Naive thymus-derived CD8-positive, alpha-beta T cell (primary cell): ENCODE data around the gene PDGFRA. TPM values are rescaled to one million over a fixed set of nuclear protein-coding genes. Genes with fewer than 3 reads are reported as not detected.

ENCODE experiments used
- ATAC-seq, 2 donors: fragments of 150-1000 bp; cut with Tn5 transposase in 1 of 2; sonication (Bioruptor Pico), chemical (Tn5 transposase) in 1 of 2; 1 replicate in 1 of 2; 2 replicates in 1 of 2; pipeline ENCODE4 v1.10.0; 2021; ENCODE audit warnings: mild to moderate bottlenecking in 2 of 2, moderate library complexity in 2 of 2
- POLR2A ChIA-PET: fragments of 350-600 bp; sonication (Branson Sonifier 250); formaldehyde crosslinking; loops from one replicate; lab custom pipeline; 2021; ENCODE audit warnings: antibody characterized with exemption; lab: Charles Lee
- DNase-seq, 10 donors: peaks; one replicate each; pipeline versions ENCODE4 v3.0.0 to v3.0.0-alpha.2; 2020 to 2022
- H3K27ac Mint-ChIP-seq, 10 donors: one replicate each; pipeline ENCODE4 v1.8.0; 2020 to 2022; ENCODE audit warnings: mild to moderate bottlenecking in 10 of 10, mixed read lengths in 10 of 10, moderate library complexity in 4 of 10, inconsistent platforms in 1 of 10
- H3K27me3 Mint-ChIP-seq, 5 donors: one replicate each; pipeline ENCODE4 v1.8.0; 2021 to 2022; ENCODE audit warnings: mixed read lengths in 5 of 5
- H3K36me3 Mint-ChIP-seq, 3 donors: one replicate each; pipeline ENCODE4 v1.8.0; 2020 to 2022; ENCODE audit warnings: mixed read lengths in 3 of 3, mild to moderate bottlenecking in 2 of 3, inconsistent platforms in 1 of 3
- H3K4me1 Mint-ChIP-seq, 4 donors: one replicate each; pipeline ENCODE4 v1.8.0; 2021 to 2022; ENCODE audit warnings: mixed read lengths in 4 of 4
- H3K4me3 Mint-ChIP-seq, 10 donors: one replicate each; pipeline ENCODE4 v1.8.0; 2020 to 2022; ENCODE audit warnings: mild to moderate bottlenecking in 10 of 10, mixed read lengths in 10 of 10, moderate library complexity in 6 of 10, inconsistent platforms in 1 of 10
- H3K9me3 Mint-ChIP-seq, 9 donors: one replicate each; pipeline ENCODE4 v1.8.0; 2020 to 2022; ENCODE audit warnings: mixed read lengths in 9 of 9, mild to moderate bottlenecking in 3 of 9, inconsistent platforms in 1 of 9, moderate library complexity in 1 of 9
- polyA plus RNA-seq, 3 donors: library from polyadenylated mRNA; unstranded; fragments of 300-500 nt; fragmentation: Illumina TruSeq; gene quantifications; one replicate each; pipeline ENCODE4 v1.2.3, GENCODE V29; 2021
- total RNA-seq, 8 experiments: library from RNA in 2 of 8; stranded (reverse) in 2 of 8; gene quantifications; one replicate each; pipeline ENCODE4 v1.2.3 and lab custom pipeline; 2021 to 2026

Gene PDGFRA
- total and polyA plus RNA-seq, 5 experiments from 2014 or later, result not detected

GRCh38 chr4:54274795-54275665 lies 45.9 kb downstream of the PDGFRA start:
- no peaks in the 10 kb centered on the region for H3K9me3 Mint-ChIP-seq

GRCh38 chr4:54276641-54277430 lies 47.7 kb downstream of the PDGFRA start:
- DNase-seq (no peak), ATAC-seq (no peak)
- peaks cover 13 to 40% (median 31%) of the 10 kb centered on the region in 5 donors for H3K27me3 Mint-ChIP-seq
- H3K4me3 Mint-ChIP-seq, result no peak overlapping the region
- no peaks in the 10 kb centered on the region for H3K4me1 Mint-ChIP-seq
- H3K27ac Mint-ChIP-seq, result no peak overlapping the region
- H3K36me3 Mint-ChIP-seq, result peaks cover 0 to 2% (median 0%) of the 10 kb centered on the region in 3 donors
- H3K9me3 Mint-ChIP-seq, result peaks cover 0 to 5% (median 1%) of the 10 kb centered on the region in 9 donors
- POLR2A ChIA-PET, result no interaction called here

More at GRCh38 chr4:54274795-54275665, 45.9 kb downstream of the PDGFRA start:
- Mint-ChIP-seq H3K4me1 (no peaks in the 10 kb centered on the region), H3K27me3 (peaks cover 11 to 43% (median 29%) of the 10 kb centered on the region in 5 donors), H3K27ac (no peak overlapping the region), H3K4me3 (no peak overlapping the region), H3K36me3 (no peaks in the 10 kb centered on the region)
- ATAC-seq (no peak), DNase-seq (no peak)
- POLR2A ChIA-PET, result no interaction called here

- H3K27me3 Mint-ChIP-seq, result peaks cover 18 to 31% (median 24%) of the 10 kb centered on the region in 5 donors
- H3K27ac Mint-ChIP-seq, result no peak overlapping the region
- no peak for ATAC-seq
- POLR2A ChIA-PET, result no interaction called here
- H3K9me3 Mint-ChIP-seq, result peaks cover 0 to 12% (median 9%) of the 10 kb centered on the region in 9 donors
- no peaks in the 10 kb centered on the region for H3K4me1 Mint-ChIP-seq
- H3K4me3 Mint-ChIP-seq, result no peak overlapping the region
- DNase-seq, result no peak
- peaks cover 0 to 11% (median 0%) of the 10 kb centered on the region in 3 donors for H3K36me3 Mint-ChIP-seq
These were observed 48.6 kb downstream of the PDGFRA start for GRCh38 chr4:54277691-54278090.

GRCh38 chr4:54278216-54278615 lies 49.1 kb downstream of the PDGFRA start:
- DNase-seq, result no peak
- no peaks in the 10 kb centered on the region for H3K4me1 Mint-ChIP-seq
- no peak overlapping the region for H3K27ac Mint-ChIP-seq
- H3K36me3 Mint-ChIP-seq, result peaks cover 0 to 11% (median 0%) of the 10 kb centered on the region in 3 donors
- peaks cover 15 to 31% (median 20%) of the 10 kb centered on the region in 5 donors for H3K27me3 Mint-ChIP-seq
- ATAC-seq, result no peak
- POLR2A ChIA-PET, result no interaction called here
- H3K4me3 Mint-ChIP-seq, result no peak overlapping the region
- H3K9me3 Mint-ChIP-seq, result peaks cover 0 to 17% (median 10%) of the 10 kb centered on the region in 9 donors

- H3K4me3 Mint-ChIP-seq, result no peak overlapping the region
- H3K27ac Mint-ChIP-seq, result peak overlapping the region in 1 of 10 donors; percentile 87
- H3K36me3 Mint-ChIP-seq, result peaks cover 0 to 21% (median 0%) of the 10 kb centered on the region in 3 donors
- DNase-seq (no peak), ATAC-seq (no peak)
- peaks cover 7 to 18% (median 11%) of the 10 kb centered on the region in 5 donors for H3K27me3 Mint-ChIP-seq
- POLR2A ChIA-PET, result no interaction called here
- no peaks in the 10 kb centered on the region for H3K4me1 Mint-ChIP-seq
- H3K9me3 Mint-ChIP-seq, result peaks cover 3 to 30% (median 20%) of the 10 kb centered on the region in 9 donors
These were observed 52.1 kb downstream of the PDGFRA start for GRCh38 chr4:54281054-54281766.

- POLR2A ChIA-PET, result no interaction called here
- no peaks in the 10 kb centered on the region for H3K4me1 Mint-ChIP-seq
- H3K9me3 Mint-ChIP-seq, result peaks cover 3 to 30% (median 20%) of the 10 kb centered on the region in 9 donors
- no peak overlapping the region for H3K4me3 Mint-ChIP-seq
- peaks cover under 1 to 10% (median under 1%) of the 10 kb centered on the region in 5 donors for H3K27me3 Mint-ChIP-seq
- no peak overlapping the region for H3K27ac Mint-ChIP-seq
- peaks cover 0 to 21% (median 0%) of the 10 kb centered on the region in 3 donors for H3K36me3 Mint-ChIP-seq
- ATAC-seq (no peak), DNase-seq (no peak)
These were observed 53.7 kb downstream of the PDGFRA start for GRCh38 chr4:54282837-54283236.

- peaks cover 1 to 9% (median 3%) of the 10 kb centered on the region in 9 donors for H3K9me3 Mint-ChIP-seq
- POLR2A ChIA-PET, result no interaction called here
- no peak overlapping the region for H3K27ac Mint-ChIP-seq
- no peak overlapping the region for H3K4me3 Mint-ChIP-seq
- peaks cover 0 to 36% (median 5%) of the 10 kb centered on the region in 5 donors for H3K27me3 Mint-ChIP-seq
- peaks cover 0 to 2% (median 0%) of the 10 kb centered on the region in 3 donors for H3K36me3 Mint-ChIP-seq
- DNase-seq (no peak), ATAC-seq (no peak)
- no peaks in the 10 kb centered on the region for H3K4me1 Mint-ChIP-seq
These were observed 60.2 kb downstream of the PDGFRA start for GRCh38 chr4:54289316-54289715.

GRCh38 chr4:54290980-54291379 lies 61.9 kb downstream of the PDGFRA start:
- POLR2A ChIA-PET, result no interaction called here
- no peaks in the 10 kb centered on the region for H3K4me1 Mint-ChIP-seq

GRCh38 chr4:54296548-54297203 lies 67.6 kb downstream of the PDGFRA start:
- no peak for ATAC-seq
- Mint-ChIP-seq H3K36me3 (no peaks in the 10 kb centered on the region), H3K4me3 (no peak overlapping the region), H3K4me1 (no peaks in the 10 kb centered on the region), H3K27me3 (peaks cover 0 to 18% (median 7%) of the 10 kb centered on the region in 5 donors), H3K27ac (no peak overlapping the region), H3K9me3 (peaks cover 0 to 13% (median 7%) of the 10 kb centered on the region in 9 donors)
- DNase-seq, result no peak
- POLR2A ChIA-PET, result no interaction called here

More at GRCh38 chr4:54290980-54291379, 61.9 kb downstream of the PDGFRA start:
- Mint-ChIP-seq H3K36me3 (no peaks in the 10 kb centered on the region), H3K4me3 (no peak overlapping the region), H3K9me3 (no peaks in the 10 kb centered on the region), H3K27me3 (peaks cover 0 to 36% (median 5%) of the 10 kb centered on the region in 5 donors), H3K27ac (no peak overlapping the region)
- ATAC-seq, result no peak
- no peak for DNase-seq

GRCh38 chr4:54308110-54308509 lies 79.0 kb downstream of the PDGFRA start:
- Mint-ChIP-seq H3K9me3 (peaks cover 4 to 35% (median 12%) of the 10 kb centered on the region in 9 donors), H3K36me3 (peaks cover 0 to 17% (median 0%) of the 10 kb centered on the region in 3 donors), H3K4me1 (no peaks in the 10 kb centered on the region), H3K27ac (no peak overlapping the region), H3K4me3 (no peak overlapping the region), H3K27me3 (peaks cover 5 to 10% (median 7%) of the 10 kb centered on the region in 5 donors)
- ATAC-seq, result no peak
- no peak for DNase-seq
- POLR2A ChIA-PET, result no interaction called here

GRCh38 chr4:54315561-54316538 lies 86.8 kb downstream of the PDGFRA start:
- no peak overlapping the region for H3K27ac Mint-ChIP-seq
- peaks cover 0 to 1% (median 0%) of the 10 kb centered on the region in 4 donors for H3K4me1 Mint-ChIP-seq
- no peaks in the 10 kb centered on the region for H3K9me3 Mint-ChIP-seq
- ATAC-seq (no peak), DNase-seq (no peak)
- H3K36me3 Mint-ChIP-seq, result no peaks in the 10 kb centered on the region
- H3K27me3 Mint-ChIP-seq, result peaks cover 3 to 20% (median 7%) of the 10 kb centered on the region in 5 donors
- POLR2A ChIA-PET, result no interaction called here
- H3K4me3 Mint-ChIP-seq, result no peak overlapping the region
